PC-3 (cell line): Measurements from ENCODE around the gene ZNF14.

Source experiments
- CTCF ChIP-seq: fragments of 300-600 bp; sonication (generic); conservative IDR thresholded peaks from 2 replicates; pipeline ENCODE4 v1.5.1; 2017; ENCODE audit warnings: antibody characterized with exemption, low read depth, mild to moderate bottlenecking, low read length
- EZH2 ChIP-seq: fragments of 300-600 bp; sonication (generic); IDR thresholded peaks from one replicate; pipeline ENCODE4 v1.6.1; 2017; ENCODE audit warnings: antibody characterized with exemption, mild to moderate bottlenecking, low read length; ENCODE audit not compliant: unreplicated experiment

GRCh38 chr19:19775891-19776205 is 42.9 kb upstream of the ZNF14 start:
- no peak for TF ChIP-seq EZH2
- TF ChIP-seq CTCF: no peak
